GM23338 (cell line): ENCODE measurements around the gene COL6A1. TPM values are rescaled to one million over a fixed set of nuclear protein-coding genes. Genes with fewer than 3 reads are reported as not detected.

Experiments used
- polyA plus RNA-seq: library from polyadenylated mRNA; unstranded; fragments of >200 nt; fragmentation: Nextera tagmentation; extraction: Ambion mirVana; gene quantifications from 2 replicates; pipeline ENCODE4 v1.2.1, GENCODE V29; 2016
- total RNA-seq: library from RNA; depleted of rRNA; stranded (reverse); fragments of >200 nt; shearing (Covaris generic); gene quantifications from 2 replicates; pipeline ENCODE4 v1.2.3, GENCODE V29; 2014; rRNA removed

Gene COL6A1
- total and polyA plus RNA-seq, 2 experiments from 2014 or later, result 76.0 to 180 TPM

Other genes starting within 250 kb of the COL6A1 start
- gene COL6A2, start 116.3 kb downstream of the COL6A1 start, total RNA-seq, result 68.5 and 89.2 TPM in 2 replicates
- 28.4 and 31.8 TPM in 2 replicates for gene COL6A2, start 116.3 kb downstream of the COL6A1 start, polyA plus RNA-seq
- 0.90 and 3.3 TPM in 2 replicates for gene FTCD, start 173.8 kb downstream of the COL6A1 start, total RNA-seq
- gene FTCD, start 173.8 kb downstream of the COL6A1 start, polyA plus RNA-seq, result 2.3 and 2.6 TPM in 2 replicates
- 30.7 and 37.6 TPM in 2 replicates for gene SPATC1L, start 202.7 kb downstream of the COL6A1 start, total RNA-seq
- 69.6 and 70.2 TPM in 2 replicates for gene SPATC1L, start 202.7 kb downstream of the COL6A1 start, polyA plus RNA-seq
- 216 and 237 TPM in 2 replicates for gene LSS, start 247.0 kb downstream of the COL6A1 start, total RNA-seq
- gene LSS, start 247.0 kb downstream of the COL6A1 start, polyA plus RNA-seq, result 49.3 and 55.0 TPM in 2 replicates